Measurements from ENCODE around the gene OXTR.

OXTR gene

DNA sequence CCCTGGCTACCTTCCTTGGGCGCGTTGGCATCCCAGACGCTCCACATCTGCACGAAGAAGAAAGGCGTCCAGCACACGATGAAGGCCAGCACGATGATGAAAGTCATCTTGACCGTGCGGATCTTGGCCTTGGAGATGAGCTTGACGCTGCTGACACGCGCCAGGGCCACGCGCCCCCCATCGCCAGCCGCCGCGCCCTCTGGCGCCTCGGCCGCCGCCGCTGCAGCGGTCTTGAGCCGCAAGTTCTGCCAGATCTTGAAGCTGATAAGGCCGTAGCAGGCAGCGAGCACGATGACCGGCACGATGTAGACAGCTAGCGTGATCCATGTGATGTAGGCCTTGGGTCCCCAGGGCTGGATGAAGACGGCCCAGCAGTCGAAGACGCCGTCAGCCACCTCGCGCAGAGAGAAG lies 2.2 kb downstream of the OXTR start:
- H3K9ac ChIP-seq (ENCODE audit: low read length), result no peak overlapping the region
- no peaks in the 10 kb centered on the region for H3K4me1 ChIP-seq (ENCODE audit: insufficient read depth, low read length)
- no peak overlapping the region for H3K4me3 ChIP-seq (ENCODE audit: low read depth in 1 of 2, low read length in 2 of 2)
- no peaks in the 10 kb centered on the region for H3K9me3 ChIP-seq (ENCODE audit: low read length)
- H3K27me3 ChIP-seq (ENCODE audit: control insufficient read depth in 1 of 2, insufficient read depth in 2 of 2, low read length in 2 of 2), result peaks cover 8 to 32% of the 10 kb centered on the region in 2 donors
- no peaks in the 10 kb centered on the region for H3K36me3 ChIP-seq (ENCODE audit: insufficient read depth, low read length)
- H3K27ac ChIP-seq (ENCODE audit: low read depth, low read length), result no peak overlapping the region

DNA sequence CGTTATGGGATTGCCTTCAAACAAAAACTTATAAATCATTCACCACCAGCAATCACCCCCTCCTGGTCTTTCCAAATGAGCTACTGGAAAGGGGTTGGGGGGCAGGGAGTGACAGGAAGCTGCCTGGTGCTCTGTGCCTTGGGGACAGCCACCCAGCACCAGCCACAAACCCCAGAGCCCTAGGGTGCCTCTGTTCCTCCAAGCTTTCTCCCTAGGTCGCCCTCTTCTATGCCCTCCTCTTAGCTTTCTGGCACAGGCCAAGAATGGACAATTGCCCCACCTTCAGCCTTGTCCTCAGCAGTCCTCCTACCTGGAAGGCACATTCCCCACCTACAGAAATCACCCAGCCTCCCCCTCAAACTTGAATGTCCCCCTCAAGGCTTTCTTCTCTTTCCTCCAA lies 3.3 kb downstream of the OXTR start:
- Histone ChIP-seq H3K36me3 (ENCODE audit: insufficient read depth, low read length) (no peaks in the 10 kb centered on the region), H3K27me3 (ENCODE audit: control insufficient read depth in 1 of 2, insufficient read depth in 2 of 2, low read length in 2 of 2) (peaks cover 8 to 32% of the 10 kb centered on the region in 2 donors), H3K27ac (ENCODE audit: low read depth, low read length) (no peak overlapping the region), H3K9ac (ENCODE audit: low read length) (no peak overlapping the region), H3K9me3 (ENCODE audit: low read length) (no peaks in the 10 kb centered on the region), H3K4me3 (ENCODE audit: low read depth in 1 of 2, low read length in 2 of 2) (no peak overlapping the region), H3K4me1 (ENCODE audit: insufficient read depth, low read length) (no peaks in the 10 kb centered on the region)

DNA sequence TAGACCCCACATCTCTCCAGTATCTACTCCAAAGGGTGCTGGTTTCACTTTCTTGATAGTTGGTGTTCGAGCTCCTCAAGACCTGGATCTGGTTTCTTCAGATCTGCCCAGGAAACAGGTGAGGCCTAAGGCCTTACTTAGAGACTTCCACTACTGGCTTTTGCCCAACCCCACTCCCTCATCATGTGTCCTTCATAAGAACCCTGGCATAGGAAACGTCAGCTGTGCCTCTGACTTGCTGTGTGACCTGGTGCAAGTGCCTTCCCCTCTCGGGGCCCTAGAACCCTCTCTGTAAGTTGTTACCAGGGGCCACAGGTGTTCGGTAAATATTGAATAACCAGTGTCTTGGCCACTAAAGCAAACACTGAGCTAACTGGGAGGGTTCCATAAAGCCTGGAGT lies 3.9 kb downstream of the OXTR start:
- Histone ChIP-seq H3K9ac (ENCODE audit: low read length) (no peak overlapping the region), H3K36me3 (ENCODE audit: insufficient read depth, low read length) (no peaks in the 10 kb centered on the region), H3K9me3 (ENCODE audit: low read length) (no peaks in the 10 kb centered on the region), H3K4me3 (ENCODE audit: low read depth in 1 of 2, low read length in 2 of 2) (no peak overlapping the region), H3K27ac (ENCODE audit: low read depth, low read length) (no peak overlapping the region), H3K4me1 (ENCODE audit: insufficient read depth, low read length) (no peaks in the 10 kb centered on the region), H3K27me3 (ENCODE audit: control insufficient read depth in 1 of 2, insufficient read depth in 2 of 2, low read length in 2 of 2) (peaks cover 8 to 32% of the 10 kb centered on the region in 2 donors)

DNA sequence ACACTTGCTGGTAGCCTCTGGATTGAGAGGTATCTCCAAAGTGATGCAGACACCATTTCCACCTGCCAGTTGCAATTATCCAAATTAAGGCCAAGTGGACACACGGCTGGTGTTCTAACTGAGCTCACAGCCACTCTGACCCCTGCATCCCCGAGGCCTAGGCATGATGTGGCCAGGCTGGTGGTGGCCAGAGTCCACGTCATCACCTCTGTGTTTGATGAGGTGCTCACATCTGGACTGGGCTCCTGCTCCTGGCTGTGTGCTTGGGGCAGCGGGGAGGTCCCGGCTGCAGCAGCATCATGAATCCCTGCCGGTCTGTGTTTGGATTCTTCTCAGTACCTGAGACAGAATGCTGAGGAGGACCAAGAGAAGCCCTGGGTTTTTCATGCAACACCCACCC lies 4.9 kb downstream of the OXTR start:
- Histone ChIP-seq H3K9ac (ENCODE audit: low read length) (no peak overlapping the region), H3K27ac (ENCODE audit: low read depth, low read length) (no peak overlapping the region), H3K4me3 (ENCODE audit: low read depth in 1 of 2, low read length in 2 of 2) (no peak overlapping the region), H3K27me3 (ENCODE audit: control insufficient read depth in 1 of 2, insufficient read depth in 2 of 2, low read length in 2 of 2) (peaks cover under 1 to 30% of the 10 kb centered on the region in 2 donors), H3K9me3 (ENCODE audit: low read length) (no peaks in the 10 kb centered on the region), H3K4me1 (ENCODE audit: insufficient read depth, low read length) (no peaks in the 10 kb centered on the region), H3K36me3 (ENCODE audit: insufficient read depth, low read length) (no peaks in the 10 kb centered on the region)

DNA sequence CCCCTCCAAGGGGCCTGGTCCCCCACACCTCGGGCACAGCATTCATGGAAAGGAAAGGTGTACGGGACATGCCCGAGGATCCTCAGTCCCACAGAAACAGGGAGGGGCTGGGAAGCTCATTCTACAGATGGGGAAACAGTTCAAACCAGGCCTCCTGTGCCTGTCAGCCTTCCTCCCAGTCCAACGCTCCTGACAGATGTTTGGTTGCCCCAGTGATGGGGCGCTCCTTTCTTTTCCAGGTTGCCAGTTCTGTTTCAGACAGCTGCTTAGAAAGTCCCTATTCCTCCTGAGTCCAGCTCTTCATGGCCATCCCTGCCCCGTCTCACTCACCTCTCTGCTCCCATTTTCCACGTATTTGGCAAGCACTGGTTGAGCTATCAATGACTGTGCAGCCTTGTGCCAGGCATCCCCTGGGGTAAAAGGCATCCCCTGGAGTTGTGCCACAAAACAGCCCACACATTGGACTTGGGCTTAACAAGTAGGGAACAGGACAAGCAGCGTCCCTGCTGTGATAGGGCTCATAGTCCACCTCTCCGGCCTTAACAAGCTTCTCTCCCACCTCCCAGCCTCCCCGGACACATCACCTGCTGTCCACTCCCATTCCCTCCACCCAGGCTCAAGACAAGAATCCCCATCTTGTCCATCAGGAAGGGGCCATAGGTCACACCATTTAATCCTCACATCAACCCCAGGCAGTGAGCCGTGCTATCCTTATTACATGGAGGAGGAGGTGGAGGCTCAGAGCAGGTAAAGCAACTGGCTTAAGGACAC lies 6.6 kb downstream of the OXTR start:
- H3K27ac ChIP-seq (ENCODE audit: low read depth, low read length), result no peak overlapping the region

DNA sequence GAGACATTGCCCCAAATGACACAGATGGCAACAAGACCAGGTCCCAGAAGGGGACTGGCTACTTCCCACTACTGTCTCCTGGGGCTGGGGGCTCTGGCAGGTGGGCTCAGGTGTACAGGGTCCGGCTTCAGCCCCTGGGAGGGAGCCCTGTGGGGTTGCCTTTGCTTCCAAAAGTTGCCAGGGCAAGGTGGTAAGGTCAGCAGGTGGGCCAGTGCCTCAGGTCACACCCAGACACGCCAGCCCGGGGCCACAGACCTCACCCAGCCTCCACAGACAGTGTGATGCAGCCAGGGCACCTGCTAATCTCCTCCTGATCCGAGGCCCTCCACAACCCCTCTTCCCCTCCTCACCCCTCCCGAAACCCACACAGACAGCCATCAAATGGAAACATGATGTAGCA lies 7.5 kb downstream of the OXTR start:
- H3K9me3 ChIP-seq (ENCODE audit: low read length), result no peaks in the 10 kb centered on the region
- H3K27me3 ChIP-seq (ENCODE audit: control insufficient read depth in 1 of 2, insufficient read depth in 2 of 2, low read length in 2 of 2), result peaks cover 0 to 3% of the 10 kb centered on the region in 2 donors
- no peaks in the 10 kb centered on the region for H3K4me1 ChIP-seq (ENCODE audit: insufficient read depth, low read length)
- H3K27ac ChIP-seq (ENCODE audit: low read depth, low read length), result no peak overlapping the region
- H3K9ac ChIP-seq (ENCODE audit: low read length), result no peak overlapping the region
- H3K36me3 ChIP-seq (ENCODE audit: insufficient read depth, low read length), result no peaks in the 10 kb centered on the region
- no peak overlapping the region for H3K4me3 ChIP-seq (ENCODE audit: low read depth in 1 of 2, low read length in 2 of 2)

More for the DNA sequence above, 6.6 kb downstream of the OXTR start:
- Histone ChIP-seq H3K9me3 (ENCODE audit: low read length) (no peaks in the 10 kb centered on the region), H3K9ac (ENCODE audit: low read length) (no peak overlapping the region), H3K27me3 (ENCODE audit: control insufficient read depth in 1 of 2, insufficient read depth in 2 of 2, low read length in 2 of 2) (peaks cover 0 to 12% of the 10 kb centered on the region in 2 donors), H3K36me3 (ENCODE audit: insufficient read depth, low read length) (no peaks in the 10 kb centered on the region), H3K4me1 (ENCODE audit: insufficient read depth, low read length) (no peaks in the 10 kb centered on the region), H3K4me3 (ENCODE audit: low read depth in 1 of 2, low read length in 2 of 2) (no peak overlapping the region)

DNA sequence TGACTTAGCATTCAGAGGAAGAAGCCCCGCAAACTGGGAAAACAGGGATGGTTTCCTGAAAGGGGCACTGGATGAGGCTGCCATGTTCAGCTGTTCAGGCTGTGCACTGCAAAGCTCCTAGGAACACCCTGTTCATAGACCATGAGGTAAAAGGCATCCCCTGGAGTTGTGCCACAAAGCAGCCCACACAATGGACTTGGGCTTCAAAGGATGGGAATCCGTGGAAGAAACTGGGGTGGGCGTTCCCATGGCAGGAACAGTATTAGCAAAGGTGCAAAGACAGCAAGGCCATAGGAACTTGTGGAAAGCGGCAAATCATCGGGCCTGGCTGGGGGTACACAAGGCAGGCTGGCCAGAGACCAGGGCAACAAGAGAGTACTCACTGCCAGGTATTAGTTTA lies 8.9 kb downstream of the OXTR start:
- Histone ChIP-seq H3K4me3 (ENCODE audit: low read depth in 1 of 2, low read length in 2 of 2) (no peak overlapping the region), H3K27ac (ENCODE audit: low read depth, low read length) (no peak overlapping the region), H3K9me3 (ENCODE audit: low read length) (no peaks in the 10 kb centered on the region), H3K27me3 (ENCODE audit: control insufficient read depth in 1 of 2, insufficient read depth in 2 of 2, low read length in 2 of 2) (no peaks in the 10 kb centered on the region), H3K4me1 (ENCODE audit: insufficient read depth, low read length) (no peaks in the 10 kb centered on the region), H3K9ac (ENCODE audit: low read length) (no peak overlapping the region), H3K36me3 (ENCODE audit: insufficient read depth, low read length) (no peaks in the 10 kb centered on the region)

DNA sequence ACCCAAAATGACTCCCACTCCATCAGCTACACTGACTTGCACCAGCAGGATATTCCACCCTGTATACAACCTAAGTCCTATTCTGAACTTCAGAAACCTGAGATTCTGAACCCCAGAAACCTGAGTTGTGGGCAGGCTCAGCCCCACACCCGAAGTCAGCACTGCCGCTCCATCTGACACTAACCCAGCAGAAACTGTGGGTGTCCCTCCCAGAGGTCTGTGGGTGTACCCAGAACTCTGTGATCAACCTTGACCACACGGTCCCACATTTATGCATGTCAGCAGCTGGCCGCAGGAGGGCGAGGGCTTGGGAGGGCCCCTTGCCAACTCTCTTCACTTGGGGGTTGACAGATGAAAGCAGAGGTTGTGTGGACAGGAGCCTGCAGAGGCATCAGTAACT lies 9.3 kb downstream of the OXTR start:
- H3K27ac ChIP-seq (ENCODE audit: low read depth, low read length), result no peak overlapping the region
- H3K9me3 ChIP-seq (ENCODE audit: low read length), result no peaks in the 10 kb centered on the region
- H3K27me3 ChIP-seq (ENCODE audit: control insufficient read depth in 1 of 2, insufficient read depth in 2 of 2, low read length in 2 of 2), result no peaks in the 10 kb centered on the region
- no peaks in the 10 kb centered on the region for H3K4me1 ChIP-seq (ENCODE audit: insufficient read depth, low read length)
- H3K9ac ChIP-seq (ENCODE audit: low read length), result no peak overlapping the region
- H3K36me3 ChIP-seq (ENCODE audit: insufficient read depth, low read length), result no peaks in the 10 kb centered on the region
- no peak overlapping the region for H3K4me3 ChIP-seq (ENCODE audit: low read depth in 1 of 2, low read length in 2 of 2)

DNA sequence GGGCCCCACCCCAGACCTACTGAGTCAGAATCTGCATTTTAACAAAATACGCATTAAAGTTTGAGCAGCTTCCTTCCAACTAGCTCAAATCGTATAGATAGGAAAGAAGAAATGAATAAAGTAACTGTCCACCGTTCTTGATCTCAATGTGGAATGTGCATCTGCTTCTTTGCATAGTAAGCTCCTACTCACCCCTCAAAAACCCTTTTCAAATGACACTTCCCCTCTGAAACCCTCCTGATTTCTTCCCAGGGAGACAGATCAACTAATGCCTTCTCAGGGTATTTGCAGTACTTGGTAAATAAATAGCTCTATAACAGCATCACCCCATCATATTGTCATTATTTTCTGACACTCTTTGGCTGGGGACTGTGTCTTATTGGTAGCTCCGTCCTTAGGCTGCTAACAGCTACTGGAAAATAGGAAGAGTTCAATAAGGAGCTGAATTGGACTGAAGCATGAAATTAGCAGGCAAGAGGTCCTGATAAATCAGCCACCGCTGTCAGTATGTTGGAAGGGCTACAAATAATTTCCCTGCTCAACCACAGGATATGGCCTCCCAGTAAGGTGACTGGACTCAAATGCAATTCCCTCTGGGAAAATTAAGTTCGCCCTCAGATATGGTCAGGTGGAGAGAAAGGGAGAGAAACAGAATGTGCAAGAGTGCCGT lies 10.2 kb downstream of the OXTR start:
- H3K27ac ChIP-seq (ENCODE audit: low read depth, low read length), result no peak overlapping the region
- no peaks in the 10 kb centered on the region for H3K27me3 ChIP-seq (ENCODE audit: control insufficient read depth in 1 of 2, insufficient read depth in 2 of 2, low read length in 2 of 2)
- no peaks in the 10 kb centered on the region for H3K36me3 ChIP-seq (ENCODE audit: insufficient read depth, low read length)
- no peak overlapping the region for H3K9ac ChIP-seq (ENCODE audit: low read length)
- H3K4me3 ChIP-seq (ENCODE audit: low read depth in 1 of 2, low read length in 2 of 2), result no peak overlapping the region
- no peaks in the 10 kb centered on the region for H3K4me1 ChIP-seq (ENCODE audit: insufficient read depth, low read length)
- H3K9me3 ChIP-seq (ENCODE audit: low read length), result no peaks in the 10 kb centered on the region

DNA sequence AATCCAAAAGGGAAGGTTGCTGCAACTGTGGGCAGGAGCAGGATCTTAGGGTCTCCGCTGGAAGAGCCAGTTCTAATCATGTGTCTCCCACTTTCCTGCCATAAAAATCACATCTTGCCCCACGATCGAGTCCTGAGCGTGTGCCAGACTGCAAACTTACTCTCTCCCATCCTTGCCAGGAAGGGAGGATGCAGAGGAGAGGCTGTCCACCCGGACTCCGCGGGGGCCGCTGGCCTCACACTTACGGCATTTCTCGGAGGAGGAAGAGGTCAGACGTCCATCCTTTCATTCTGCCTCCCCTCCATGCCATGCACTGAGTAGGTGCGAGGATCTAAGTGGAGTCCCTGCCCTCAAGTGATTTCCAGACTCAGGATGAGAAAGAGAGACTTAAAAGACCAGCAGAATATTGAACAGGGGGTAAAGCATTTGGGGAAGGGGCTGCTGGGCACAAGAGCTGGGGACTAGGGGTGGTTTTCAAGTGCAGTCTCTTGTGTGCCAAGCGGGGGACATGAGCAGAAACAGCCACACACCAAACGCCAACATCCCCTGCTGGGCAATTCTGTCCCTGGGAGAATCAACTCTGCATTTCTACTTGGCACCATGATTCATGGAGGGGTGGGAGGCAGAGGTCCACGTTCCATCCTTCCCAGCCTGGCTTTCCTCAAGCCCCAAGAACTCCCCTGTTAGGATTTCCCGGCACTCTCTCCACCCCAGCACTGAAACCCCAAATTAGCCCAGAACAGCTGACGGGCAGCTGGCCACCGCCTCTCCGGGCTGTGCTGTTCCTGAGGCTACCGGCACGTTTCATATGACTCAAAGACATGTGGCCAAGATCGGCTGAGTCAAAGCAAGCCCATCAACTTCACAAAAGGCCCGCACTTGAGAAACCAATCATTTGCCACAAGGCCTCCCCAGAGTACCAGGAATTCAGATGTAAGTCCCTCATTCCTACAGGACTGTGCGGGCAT lies 11.6 kb downstream of the OXTR start:
- Histone ChIP-seq H3K36me3 (ENCODE audit: insufficient read depth, low read length) (no peaks in the 10 kb centered on the region), H3K9ac (ENCODE audit: low read length) (no peak overlapping the region), H3K4me3 (ENCODE audit: low read depth in 1 of 2, low read length in 2 of 2) (no peak overlapping the region), H3K4me1 (ENCODE audit: insufficient read depth, low read length) (no peaks in the 10 kb centered on the region), H3K27ac (ENCODE audit: low read depth, low read length) (no peak overlapping the region), H3K9me3 (ENCODE audit: low read length) (no peaks in the 10 kb centered on the region), H3K27me3 (ENCODE audit: control insufficient read depth in 1 of 2, insufficient read depth in 2 of 2, low read length in 2 of 2) (no peaks in the 10 kb centered on the region)

DNA sequence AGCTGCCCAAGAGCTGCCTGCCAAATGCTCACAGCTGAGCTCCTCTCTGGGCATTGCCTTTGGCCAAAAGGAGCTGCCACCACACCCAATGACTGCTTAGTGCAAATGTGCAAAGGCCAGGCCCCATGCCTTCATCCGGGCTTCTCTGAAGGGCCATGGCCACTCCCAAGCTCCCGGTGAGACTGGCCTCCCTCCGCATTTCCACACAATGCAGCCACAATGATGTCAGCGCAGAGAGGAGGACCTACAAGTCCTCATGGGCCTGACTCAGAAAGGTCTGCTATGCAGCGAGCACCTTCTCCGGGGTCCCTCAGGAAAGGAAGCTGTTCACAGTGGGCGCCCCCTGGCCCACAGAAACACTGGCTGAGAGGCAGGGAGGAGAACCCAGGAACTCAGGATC lies 12.7 kb downstream of the OXTR start:
- H3K4me3 ChIP-seq (ENCODE audit: low read depth in 1 of 2, low read length in 2 of 2), result no peak overlapping the region
- H3K4me1 ChIP-seq (ENCODE audit: insufficient read depth, low read length), result no peaks in the 10 kb centered on the region
- H3K27me3 ChIP-seq (ENCODE audit: control insufficient read depth in 1 of 2, insufficient read depth in 2 of 2, low read length in 2 of 2), result no peaks in the 10 kb centered on the region
- H3K9ac ChIP-seq (ENCODE audit: low read length), result no peak overlapping the region
- H3K9me3 ChIP-seq (ENCODE audit: low read length), result no peaks in the 10 kb centered on the region
- H3K36me3 ChIP-seq (ENCODE audit: insufficient read depth, low read length), result no peaks in the 10 kb centered on the region
- H3K27ac ChIP-seq (ENCODE audit: low read depth, low read length), result no peak overlapping the region

Measured in muscle layer of colon (tissue), 2 donors.